GM23338 (cell line): ENCODE data around the gene LPP. TPM values are rescaled to one million over a fixed set of nuclear protein-coding genes. Genes with fewer than 3 reads are reported as not detected.

ENCODE experiments used
- ATAC-seq: fragments of 200-7000 bp; cut with Tn5 transposase; 3 replicates; pipeline ENCODE4 v1.9.1; 2020
- DNase-seq: peaks from one replicate; pipeline ENCODE4 v3.0.0-alpha.2; 2015; ENCODE audit warnings: low spot score
- H2AFZ ChIP-seq: fragments of 200-600 bp; sonication (generic); 2 replicates; pipeline ENCODE4 v1.8.0; 2016; ENCODE audit warnings: antibody characterized with exemption, mild to moderate bottlenecking, moderate library complexity
- H3F3A ChIP-seq: fragments of 200-600 bp; sonication (generic); replicated peaks from 2 replicates; pipeline ENCODE4 v1.8.0; 2017; ENCODE audit warnings: antibody characterized with exemption, mixed run types, low read depth
- H3K27ac ChIP-seq: fragments of 200-600 bp; sonication (generic); 2 replicates; pipeline ENCODE4 v1.6.1; 2016; ENCODE audit warnings: low read depth
- H3K27me3 ChIP-seq: fragments of 200-600 bp; sonication (generic); 2 replicates; pipeline ENCODE4 v1.8.0; 2016; ENCODE audit warnings: mild to moderate bottlenecking, mixed run types, moderate library complexity; ENCODE audit not compliant: insufficient read depth
- H3K36me3 ChIP-seq: fragments of 200-600 bp; sonication (generic); 2 replicates; pipeline ENCODE4 v1.8.0; 2016; ENCODE audit warnings: mild to moderate bottlenecking; ENCODE audit not compliant: insufficient read depth
- H3K4me1 ChIP-seq: fragments of 200-600 bp; sonication (generic); 2 replicates; pipeline ENCODE4 v1.8.0; 2016; ENCODE audit warnings: mild to moderate bottlenecking, moderate library complexity; ENCODE audit not compliant: insufficient read depth
- H3K4me2 ChIP-seq: fragments of 200-600 bp; sonication (generic); 2 replicates; pipeline ENCODE4 v1.7.1; 2017; ENCODE audit warnings: mixed run types
- H3K4me3 ChIP-seq: fragments of 200-600 bp; sonication (generic); 2 replicates; pipeline ENCODE4 v1.6.1; 2016; ENCODE audit warnings: mixed run types
- H3K79me2 ChIP-seq: fragments of 200-600 bp; sonication (generic); replicated peaks from 2 replicates; pipeline ENCODE4 v1.8.0; 2017; ENCODE audit warnings: mild to moderate bottlenecking; ENCODE audit not compliant: insufficient read depth
- H3K9me2 ChIP-seq: fragments of 200-600 bp; sonication (generic); 2 replicates; pipeline ENCODE4 v1.8.0; 2017; ENCODE audit not compliant: insufficient read depth
- H4K20me1 ChIP-seq: fragments of 200-600 bp; sonication (generic); replicated peaks from 2 replicates; pipeline ENCODE4 v1.8.0; 2017; ENCODE audit warnings: mild to moderate bottlenecking; ENCODE audit not compliant: insufficient read depth
- H3K27ac Mint-ChIP-seq: 2 replicates; pipeline ENCODE4 v1.8.0; 2020; ENCODE audit warnings: inconsistent platforms, mild to moderate bottlenecking, moderate library complexity, mixed read lengths
- H3K27me3 Mint-ChIP-seq: 3 replicates; pipeline ENCODE4 v1.8.0; 2022; ENCODE audit warnings: low read depth, mild to moderate bottlenecking, moderate library complexity, mixed read lengths, inconsistent platforms; ENCODE audit not compliant: insufficient read depth, poor library complexity
- H3K36me3 Mint-ChIP-seq: 3 replicates; pipeline ENCODE4 v1.8.0; 2021; ENCODE audit warnings: low read depth, mild to moderate bottlenecking, inconsistent platforms, moderate library complexity, mixed read lengths
- H3K4me1 Mint-ChIP-seq: 3 replicates; pipeline ENCODE4 v1.8.0; 2020; ENCODE audit warnings: mild to moderate bottlenecking, inconsistent platforms, mixed read lengths
- H3K4me3 Mint-ChIP-seq: 3 replicates; pipeline ENCODE4 v1.8.0; 2021; ENCODE audit warnings: moderate library complexity, mild to moderate bottlenecking, inconsistent platforms, mixed read lengths
- H3K9me3 Mint-ChIP-seq: 3 replicates; pipeline ENCODE4 v1.8.0; 2020; ENCODE audit warnings: moderate library complexity, mild to moderate bottlenecking, inconsistent platforms, mixed read lengths
- CREB1 ChIP-seq: fragments of 250-450 bp; sonication (Bioruptor Pico); IDR thresholded peaks from 2 replicates; pipeline ENCODE4 v1.5.0; 2020; ENCODE audit warnings: low read depth, mild to moderate bottlenecking, moderate library complexity
- EZH2 ChIP-seq: fragments of 200-600 bp; sonication (generic); IDR thresholded peaks from one replicate; pipeline ENCODE4 v1.8.0; 2017; ENCODE audit warnings: antibody characterized with exemption, mild to moderate bottlenecking, low read depth; ENCODE audit not compliant: unreplicated experiment
- EZH2phosphoT487 ChIP-seq: fragments of 200-600 bp; sonication (generic); IDR thresholded peaks from one replicate; pipeline ENCODE4 v1.8.1; 2018; ENCODE audit warnings: antibody characterized with exemption; ENCODE audit not compliant: unreplicated experiment
- JUNB ChIP-seq: IDR thresholded peaks from one replicate; pipeline ENCODE4 v1.6.1; 2016; ENCODE audit warnings: antibody characterized with exemption; ENCODE audit not compliant: unreplicated experiment
- NANOG ChIP-seq: IDR thresholded peaks from 2 replicates; pipeline ENCODE4 v1.6.1; 2016; ENCODE audit warnings: antibody characterized with exemption, borderline replicate concordance
- POLR2AphosphoS5 ChIP-seq: IDR thresholded peaks from 2 replicates; pipeline ENCODE4 v1.6.1; 2016; ENCODE audit warnings: antibody characterized with exemption, low read depth
- REST ChIP-seq: IDR thresholded peaks from one replicate; pipeline ENCODE4 v1.6.1; 2018; ENCODE audit warnings: antibody characterized with exemption; ENCODE audit not compliant: unreplicated experiment
- STAT1 ChIP-seq: IDR thresholded peaks from one replicate; pipeline ENCODE4 v1.6.1; 2016; ENCODE audit warnings: antibody characterized with exemption; ENCODE audit not compliant: unreplicated experiment
- ZNF114 ChIP-seq: fragments of 250-450 bp; sonication (Bioruptor Pico); IDR thresholded peaks from 2 replicates; pipeline ENCODE4 v1.5.0; 2020; ENCODE audit warnings: mild to moderate bottlenecking, moderate library complexity
- ZNF331 ChIP-seq: fragments of 250-450 bp; sonication (Bioruptor Pico); IDR thresholded peaks from 2 replicates; pipeline ENCODE4 v1.5.0; 2020; ENCODE audit warnings: low read depth, mild to moderate bottlenecking, moderate library complexity
- polyA plus RNA-seq: library from polyadenylated mRNA; unstranded; fragments of >200 nt; fragmentation: Nextera tagmentation; extraction: Ambion mirVana; gene quantifications from 2 replicates; pipeline ENCODE4 v1.2.1, GENCODE V29; 2016
- total RNA-seq: library from RNA; depleted of rRNA; stranded (reverse); fragments of >200 nt; shearing (Covaris generic); gene quantifications from 2 replicates; pipeline ENCODE4 v1.2.3, GENCODE V29; 2014
- TF ChIP-seq, protein P1 (sequence below), 2 experiments: fragments of 200-600 bp in 1 of 2; sonication (generic) in 1 of 2; conservative IDR thresholded peaks; 2 replicates each; pipeline versions ENCODE4 v1.5.1 to v1.6.1; 2016 to 2017; ENCODE audit warnings: antibody characterized with exemption in 2 of 2, low read depth in 2 of 2, mild to moderate bottlenecking in 2 of 2, moderate library complexity in 1 of 2
- TF ChIP-seq, protein P2 (sequence below): IDR thresholded peaks from 2 replicates; pipeline ENCODE4 v1.6.1; 2016; ENCODE audit warnings: antibody characterized with exemption

LPP gene
- total and polyA plus RNA-seq, 2 experiments from 2014 or later, result 23.0 to 35.2 TPM

GRCh38 chr3:188742755-188743550 lies 589.0 kb downstream of the LPP start:
- no peaks in the 10 kb centered on the region for H3F3A ChIP-seq
- H4K20me1 ChIP-seq, result no peaks in the 10 kb centered on the region
- H3K27ac ChIP-seq, result no peak overlapping the region
- no peaks in the 10 kb centered on the region for H3K36me3 ChIP-seq
- Mint-ChIP-seq H3K4me1 (no peaks in the 10 kb centered on the region), H3K9me3 (no peaks in the 10 kb centered on the region), H3K27me3 (no peaks in the 10 kb centered on the region), H3K27ac (peak overlapping the region; percentile 38; the same call in 1 of the 2 replicates), H3K36me3 (no peaks in the 10 kb centered on the region), H3K4me3 (no peak overlapping the region)
- no peak overlapping the region for H2AFZ ChIP-seq
- no peaks in the 10 kb centered on the region for H3K27me3 ChIP-seq
- DNase-seq, result no peak
- H3K4me1 ChIP-seq, result no peaks in the 10 kb centered on the region
- H3K4me2 ChIP-seq, result no peak overlapping the region
- H3K79me2 ChIP-seq, result no peaks in the 10 kb centered on the region
- no peak overlapping the region for H3K4me3 ChIP-seq
- H3K9me2 ChIP-seq, result no peaks in the 10 kb centered on the region
- TF ChIP-seq NANOG, result no peak
- TF ChIP-seq EZH2, result no peak
- TF ChIP-seq, protein P1, sequence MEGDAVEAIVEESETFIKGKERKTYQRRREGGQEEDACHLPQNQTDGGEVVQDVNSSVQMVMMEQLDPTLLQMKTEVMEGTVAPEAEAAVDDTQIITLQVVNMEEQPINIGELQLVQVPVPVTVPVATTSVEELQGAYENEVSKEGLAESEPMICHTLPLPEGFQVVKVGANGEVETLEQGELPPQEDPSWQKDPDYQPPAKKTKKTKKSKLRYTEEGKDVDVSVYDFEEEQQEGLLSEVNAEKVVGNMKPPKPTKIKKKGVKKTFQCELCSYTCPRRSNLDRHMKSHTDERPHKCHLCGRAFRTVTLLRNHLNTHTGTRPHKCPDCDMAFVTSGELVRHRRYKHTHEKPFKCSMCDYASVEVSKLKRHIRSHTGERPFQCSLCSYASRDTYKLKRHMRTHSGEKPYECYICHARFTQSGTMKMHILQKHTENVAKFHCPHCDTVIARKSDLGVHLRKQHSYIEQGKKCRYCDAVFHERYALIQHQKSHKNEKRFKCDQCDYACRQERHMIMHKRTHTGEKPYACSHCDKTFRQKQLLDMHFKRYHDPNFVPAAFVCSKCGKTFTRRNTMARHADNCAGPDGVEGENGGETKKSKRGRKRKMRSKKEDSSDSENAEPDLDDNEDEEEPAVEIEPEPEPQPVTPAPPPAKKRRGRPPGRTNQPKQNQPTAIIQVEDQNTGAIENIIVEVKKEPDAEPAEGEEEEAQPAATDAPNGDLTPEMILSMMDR (conservative IDR thresholded peaks at IDR 0.05; ENCODE audit: low read depth in 2 of 2), result no peak
- TF ChIP-seq CREB1 (CRISPR knock-in tag), result no peak
- no peak for TF ChIP-seq ZNF114
- TF ChIP-seq, protein P2, sequence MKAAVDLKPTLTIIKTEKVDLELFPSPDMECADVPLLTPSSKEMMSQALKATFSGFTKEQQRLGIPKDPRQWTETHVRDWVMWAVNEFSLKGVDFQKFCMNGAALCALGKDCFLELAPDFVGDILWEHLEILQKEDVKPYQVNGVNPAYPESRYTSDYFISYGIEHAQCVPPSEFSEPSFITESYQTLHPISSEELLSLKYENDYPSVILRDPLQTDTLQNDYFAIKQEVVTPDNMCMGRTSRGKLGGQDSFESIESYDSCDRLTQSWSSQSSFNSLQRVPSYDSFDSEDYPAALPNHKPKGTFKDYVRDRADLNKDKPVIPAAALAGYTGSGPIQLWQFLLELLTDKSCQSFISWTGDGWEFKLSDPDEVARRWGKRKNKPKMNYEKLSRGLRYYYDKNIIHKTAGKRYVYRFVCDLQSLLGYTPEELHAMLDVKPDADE, result no peak
- no peak for TF ChIP-seq EZH2phosphoT487
- no peak for TF ChIP-seq ZNF331
- no peak for TF ChIP-seq POLR2AphosphoS5
- ATAC-seq, result no peak

- Histone ChIP-seq H3K27me3 (no peaks in the 10 kb centered on the region), H3K9me2 (no peaks in the 10 kb centered on the region), H4K20me1 (no peaks in the 10 kb centered on the region), H3K36me3 (no peaks in the 10 kb centered on the region), H3F3A (no peaks in the 10 kb centered on the region), H3K4me2 (no peak overlapping the region), H2AFZ (no peak overlapping the region), H3K4me1 (no peaks in the 10 kb centered on the region), H3K4me3 (no peak overlapping the region), H3K27ac (no peak overlapping the region), H3K79me2 (no peaks in the 10 kb centered on the region)
- Mint-ChIP-seq H3K36me3 (no peaks in the 10 kb centered on the region), H3K4me1 (no peaks in the 10 kb centered on the region), H3K4me3 (no peak overlapping the region), H3K27me3 (no peaks in the 10 kb centered on the region), H3K27ac (no peak overlapping the region), H3K9me3 (no peaks in the 10 kb centered on the region)
- ATAC-seq, result no peak
- DNase-seq, result no peak
- no peak for TF ChIP-seq NANOG
- TF ChIP-seq ZNF331, result no peak
- no peak for TF ChIP-seq REST
- no peak for TF ChIP-seq EZH2phosphoT487
- no peak for TF ChIP-seq CREB1 (CRISPR knock-in tag)
- TF ChIP-seq, protein P1 (conservative IDR thresholded peaks at IDR 0.05; ENCODE audit: low read depth in 2 of 2), result no peak
- no peak for TF ChIP-seq STAT1
- no peak for TF ChIP-seq JUNB
- TF ChIP-seq ZNF114, result no peak
- TF ChIP-seq EZH2, result no peak
- no peak for TF ChIP-seq POLR2AphosphoS5
These were observed 590.2 kb downstream of the LPP start for GRCh38 chr3:188744166-188744565.
